ENCODE measurements around the gene CRYBG2.
"Not testable (repeated sequence)": the region's sequence is repeated elsewhere in the genome, so short reads cannot be mapped to it uniquely, and the experiment has no call there.

CRYBG2 gene

DNA sequence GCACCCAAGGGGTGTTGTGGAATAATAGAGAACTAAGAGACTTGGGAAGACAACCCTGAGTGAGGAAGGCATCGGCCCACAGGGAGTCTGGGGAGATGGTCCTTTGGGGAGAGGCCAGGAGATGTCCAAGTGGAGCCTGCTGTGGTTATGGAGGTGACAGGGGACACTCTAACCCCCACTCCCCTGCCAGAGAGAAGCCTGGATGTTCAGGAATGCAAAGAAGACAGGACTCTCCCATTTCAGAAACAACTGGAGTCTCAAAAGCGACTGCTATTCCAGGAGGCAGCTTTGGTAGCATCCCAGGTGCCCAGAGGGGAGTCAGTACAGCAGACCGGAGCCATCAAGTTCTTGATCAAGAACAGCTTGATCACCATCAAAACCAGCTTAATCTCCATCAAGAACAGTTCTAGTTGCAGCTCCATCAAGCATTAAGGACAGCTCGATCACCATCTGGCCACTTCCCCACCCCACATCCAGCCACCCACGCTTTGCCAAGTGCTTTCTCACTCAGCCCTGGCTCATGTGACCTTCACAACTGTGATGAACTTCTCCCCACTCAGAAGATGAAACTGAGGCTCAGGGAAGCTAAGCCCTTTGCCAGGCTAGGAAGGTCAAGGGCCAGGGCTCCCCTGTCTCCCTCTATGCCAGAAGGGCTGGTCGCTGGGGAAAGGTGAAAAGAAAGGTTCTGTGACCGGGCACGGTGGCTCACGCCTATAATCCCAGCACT is 35.4 kb downstream of the CRYBG2 start:
- H3K4me3 ChIP-seq (replicated peaks; ENCODE audit: low read depth, low read length): no peak overlapping the region
- DNase-seq (ENCODE audit: low read depth): no peak

DNA sequence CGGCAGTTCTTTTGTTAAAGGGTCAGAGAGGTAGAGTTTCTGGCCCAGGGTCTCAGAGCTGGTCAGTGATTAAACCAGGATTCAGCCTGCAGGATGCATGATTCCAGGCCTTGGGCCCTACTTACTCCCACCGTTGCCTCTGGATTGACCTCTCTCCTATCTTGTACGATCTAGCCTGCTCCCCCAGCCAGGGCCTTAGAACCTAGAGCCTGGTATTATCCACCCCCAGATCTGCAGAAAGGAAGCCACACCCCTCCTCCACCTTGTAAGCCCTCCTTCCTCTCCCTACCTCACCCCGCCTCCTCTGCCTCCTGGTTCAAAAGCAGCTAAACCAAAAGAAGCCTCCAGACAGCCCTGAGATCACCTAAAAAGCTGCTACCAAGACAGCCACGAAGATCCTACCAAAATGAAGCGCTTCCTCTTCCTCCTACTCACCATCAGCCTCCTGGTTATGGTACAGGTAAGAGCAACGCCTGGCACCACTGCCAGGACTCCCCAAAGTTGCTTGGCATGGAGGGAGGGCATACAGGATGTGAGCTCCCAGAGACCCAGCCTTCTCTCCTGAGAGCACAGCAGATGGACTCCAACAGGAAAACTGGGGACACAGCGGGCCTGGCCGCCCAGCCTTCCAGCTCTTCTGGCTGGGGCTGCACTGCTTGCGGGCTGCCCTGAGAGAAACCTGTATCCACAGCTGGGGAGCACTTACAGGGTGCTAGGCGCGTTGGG is 36.2 kb downstream of the CRYBG2 start, which contains the start of gene CD52:
Gene CD52 (plus strand): TSS at position 347 of the 726 bp plus-strand sequence. CDS start 60 bp downstream, at position 407.
- TF ChIP-seq, protein P1, sequence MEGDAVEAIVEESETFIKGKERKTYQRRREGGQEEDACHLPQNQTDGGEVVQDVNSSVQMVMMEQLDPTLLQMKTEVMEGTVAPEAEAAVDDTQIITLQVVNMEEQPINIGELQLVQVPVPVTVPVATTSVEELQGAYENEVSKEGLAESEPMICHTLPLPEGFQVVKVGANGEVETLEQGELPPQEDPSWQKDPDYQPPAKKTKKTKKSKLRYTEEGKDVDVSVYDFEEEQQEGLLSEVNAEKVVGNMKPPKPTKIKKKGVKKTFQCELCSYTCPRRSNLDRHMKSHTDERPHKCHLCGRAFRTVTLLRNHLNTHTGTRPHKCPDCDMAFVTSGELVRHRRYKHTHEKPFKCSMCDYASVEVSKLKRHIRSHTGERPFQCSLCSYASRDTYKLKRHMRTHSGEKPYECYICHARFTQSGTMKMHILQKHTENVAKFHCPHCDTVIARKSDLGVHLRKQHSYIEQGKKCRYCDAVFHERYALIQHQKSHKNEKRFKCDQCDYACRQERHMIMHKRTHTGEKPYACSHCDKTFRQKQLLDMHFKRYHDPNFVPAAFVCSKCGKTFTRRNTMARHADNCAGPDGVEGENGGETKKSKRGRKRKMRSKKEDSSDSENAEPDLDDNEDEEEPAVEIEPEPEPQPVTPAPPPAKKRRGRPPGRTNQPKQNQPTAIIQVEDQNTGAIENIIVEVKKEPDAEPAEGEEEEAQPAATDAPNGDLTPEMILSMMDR (IDR thresholded peaks at IDR 0.05; ENCODE audit: low read length, missing control alignments): no peak
- no peak within 1 kb of the TSS for H3K4me3 ChIP-seq (replicated peaks; ENCODE audit: low read depth, low read length)
- no peak for DNase-seq (ENCODE audit: low read depth)

More for the DNA sequence above, 35.4 kb downstream of the CRYBG2 start:
- TF ChIP-seq, protein P1 (IDR thresholded peaks at IDR 0.05; ENCODE audit: low read length, missing control alignments): no peak

DNA sequence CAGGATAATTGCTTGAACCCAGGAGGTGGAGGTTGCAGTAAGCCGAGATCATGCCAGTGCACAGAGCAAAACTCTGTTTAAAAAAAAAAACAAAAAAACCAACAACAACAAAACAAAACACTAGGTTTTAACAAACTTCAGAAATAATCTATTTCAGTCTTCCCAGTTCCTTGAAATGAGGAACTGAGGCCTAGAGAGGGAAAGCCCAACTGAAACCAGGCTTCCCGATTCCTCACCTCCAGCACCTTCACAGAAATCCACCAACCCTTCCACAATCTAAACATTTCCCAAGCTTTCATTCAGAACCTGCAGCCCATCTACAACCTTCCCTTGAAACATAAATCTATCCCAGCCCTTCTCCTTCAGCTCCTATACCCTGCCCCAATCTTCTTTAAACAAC is 36.8 kb downstream of the CRYBG2 start:
- TF ChIP-seq, protein P1 (IDR thresholded peaks at IDR 0.05; ENCODE audit: low read length, missing control alignments): no peak
- H3K4me3 ChIP-seq (replicated peaks; ENCODE audit: low read depth, low read length): no peak overlapping the region
- no peak for DNase-seq (ENCODE audit: low read depth)

DNA sequence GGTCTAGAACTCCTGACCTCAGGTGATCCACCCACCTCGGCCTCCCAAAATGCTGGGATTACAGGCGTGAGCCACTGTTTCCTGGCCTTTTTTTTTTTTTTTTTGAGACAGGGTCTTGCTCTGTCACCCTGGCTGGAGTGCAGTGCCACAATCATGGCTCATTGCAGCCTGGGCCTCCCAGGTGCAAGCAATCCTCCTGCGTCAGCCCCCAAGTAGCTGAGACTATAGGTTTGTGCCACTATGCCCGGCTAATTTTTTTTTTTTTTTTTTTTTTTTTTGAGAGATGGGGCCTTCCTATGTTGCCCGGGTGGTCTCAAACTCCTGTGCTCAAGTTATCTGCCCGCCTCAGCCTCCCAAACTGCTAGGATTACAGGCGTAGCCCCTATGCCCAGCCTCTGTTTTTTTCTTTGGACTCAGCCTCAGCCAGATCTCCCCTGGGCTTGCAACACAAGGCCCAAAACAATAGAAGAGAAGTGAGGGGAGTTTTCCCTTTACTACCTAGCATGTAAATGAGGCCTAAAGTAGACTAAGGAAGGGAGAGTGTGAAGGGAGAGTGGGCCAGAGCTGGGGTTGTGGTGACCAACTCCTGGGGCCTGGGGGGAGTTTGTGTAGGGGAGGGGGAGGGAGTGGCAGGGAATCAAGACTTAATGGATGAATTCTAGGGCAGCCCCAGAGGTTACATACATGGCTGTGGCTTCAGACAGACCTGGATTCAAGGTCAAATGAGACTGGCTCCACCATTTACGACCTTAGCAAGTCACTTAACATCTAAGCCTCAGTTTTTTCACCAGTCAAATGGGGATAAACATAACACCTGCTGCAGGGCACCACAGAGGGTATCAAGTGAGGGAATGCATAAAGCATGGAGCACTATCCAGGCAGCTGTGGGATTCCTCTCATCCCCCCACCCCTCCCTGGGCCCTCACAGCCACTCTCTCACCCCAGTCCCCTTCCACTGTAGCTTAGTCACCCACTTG is 37.8 kb downstream of the CRYBG2 start:
- TF ChIP-seq, protein P1 (IDR thresholded peaks at IDR 0.05; ENCODE audit: low read length, missing control alignments): no peak
- no peak for DNase-seq (ENCODE audit: low read depth)
- H3K4me3 ChIP-seq (replicated peaks; ENCODE audit: low read depth, low read length): no peak overlapping the region

DNA sequence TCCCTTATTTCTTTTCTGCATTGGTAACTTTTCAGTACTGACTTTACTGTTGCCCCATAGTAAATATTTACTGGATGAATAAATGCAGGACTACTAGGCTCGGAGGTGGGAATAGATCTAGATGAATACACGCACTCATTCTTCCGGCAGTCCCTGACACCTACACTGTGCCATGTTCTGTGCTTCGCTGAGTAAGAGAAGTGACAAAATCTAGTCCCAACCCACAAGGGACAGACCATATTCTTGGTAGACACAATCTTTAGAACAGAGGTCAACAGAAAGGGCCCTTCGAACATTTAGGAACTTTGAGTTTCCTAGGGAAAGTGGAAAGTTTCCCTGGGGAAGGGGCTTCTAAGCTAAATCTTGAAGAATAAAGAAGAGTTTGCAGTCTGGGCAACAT is 39.4 kb downstream of the CRYBG2 start:
- no peak overlapping the region for H3K4me3 ChIP-seq (replicated peaks; ENCODE audit: low read depth, low read length)
- TF ChIP-seq, protein P1 (IDR thresholded peaks at IDR 0.05; ENCODE audit: low read length, missing control alignments): no peak
- no peak for DNase-seq (ENCODE audit: low read depth)

DNA sequence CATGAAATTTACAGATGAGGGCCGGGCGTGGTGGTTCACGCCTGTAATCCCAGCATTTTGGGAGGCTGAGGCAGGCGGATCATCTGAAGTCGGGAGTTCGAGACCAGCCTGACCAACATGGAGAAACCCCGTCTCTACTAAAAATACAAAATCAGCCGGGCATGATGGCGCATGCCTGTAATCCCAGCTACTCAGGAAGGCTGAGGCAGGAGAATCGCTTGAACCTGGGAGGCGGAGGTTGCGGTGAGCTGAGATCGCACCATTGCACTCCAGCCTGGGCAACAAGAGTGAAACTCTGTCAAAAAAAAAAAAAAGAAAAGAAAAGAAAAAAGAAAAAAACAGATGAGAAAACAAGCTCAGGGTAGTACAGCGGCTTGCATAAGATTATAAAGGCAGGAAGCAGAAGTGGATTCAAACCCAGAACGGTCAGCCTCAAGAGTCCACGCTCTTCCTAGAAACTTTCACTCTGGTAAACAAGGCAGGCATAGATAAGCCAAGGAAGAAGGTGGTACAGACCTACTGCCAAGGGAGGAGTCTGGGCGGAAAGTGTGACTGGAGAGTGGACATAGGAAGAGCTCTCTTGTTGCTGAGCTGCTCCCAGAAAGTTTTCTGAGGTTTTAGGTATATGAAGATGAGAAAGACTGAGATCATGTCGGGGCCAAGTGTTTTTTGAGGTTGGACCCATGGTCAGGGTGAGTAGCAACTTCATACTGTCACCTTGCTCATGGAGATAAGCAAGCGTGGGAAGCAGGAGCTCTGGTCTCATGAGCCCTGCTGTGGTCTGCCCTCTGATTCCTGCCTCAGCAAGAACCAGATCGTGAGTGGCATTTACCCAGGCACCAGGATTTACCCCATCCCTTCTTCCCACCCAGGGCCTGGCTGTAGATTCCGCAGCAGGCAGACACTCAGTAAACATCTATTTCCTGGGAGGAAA is 45.7 kb downstream of the CRYBG2 start:
- DNase-seq (ENCODE audit: low read depth); H3K4me3 ChIP-seq (replicated peaks; ENCODE audit: low read depth, low read length): not testable (repeated sequence)

Measured in fibroblast of pulmonary artery (primary cell).